ENCODE data around the gene MEGF6.

MEGF6 gene

DNA sequence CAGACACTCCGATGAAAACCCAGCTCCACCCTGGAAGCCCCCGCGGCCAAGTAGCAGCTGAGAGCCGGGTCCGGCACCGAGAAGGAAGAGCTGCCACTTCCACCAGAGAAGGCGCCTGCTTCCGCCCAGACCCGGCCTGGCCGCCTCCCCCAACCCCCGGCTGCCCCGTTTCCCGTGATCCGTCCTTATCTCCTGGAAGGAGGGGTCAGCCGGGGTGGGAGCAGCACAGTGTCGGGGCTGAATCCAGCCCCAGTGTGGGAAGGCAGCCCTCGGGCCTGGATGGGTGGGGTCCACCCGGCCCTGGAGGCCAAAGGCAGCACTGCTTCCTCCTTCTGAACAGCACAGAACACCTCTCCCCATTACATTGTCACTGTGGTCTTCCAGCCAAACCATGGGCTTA lies 69.4 kb downstream of the MEGF6 start:
- TF ChIP-seq ZFX (IDR thresholded peaks at IDR 0.05) (no peak), CTCF (conservative IDR thresholded peaks at IDR 0.05) (no peak)
- no peak overlapping the region for H3K27ac ChIP-seq

DNA sequence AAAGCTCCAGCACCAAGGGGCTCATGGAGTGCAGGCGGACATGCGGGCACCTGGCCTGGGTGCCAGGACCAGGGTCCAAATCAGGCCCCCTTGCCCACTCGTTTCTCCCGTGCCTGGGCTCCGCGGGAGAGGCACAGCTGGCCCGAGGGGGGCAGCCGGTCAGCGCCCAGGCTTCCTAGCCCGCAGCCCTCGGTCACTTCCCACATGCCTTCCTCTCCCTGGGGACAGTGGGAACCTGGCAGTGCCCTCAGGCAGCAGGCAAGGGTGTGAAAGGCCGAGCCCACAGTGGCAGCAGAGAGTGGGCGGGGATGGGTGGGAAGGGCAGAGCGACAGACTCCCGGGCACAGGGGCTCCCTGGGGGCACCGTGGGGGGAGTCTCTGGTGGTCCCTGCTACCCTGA lies 69.8 kb downstream of the MEGF6 start:
- TF ChIP-seq CTCF (conservative IDR thresholded peaks at IDR 0.05), result no peak
- H3K27ac ChIP-seq, result no peak overlapping the region

GRCh38 chr1:3540876-3541275 lies 70.4 kb downstream of the MEGF6 start:
- no peak for TF ChIP-seq ZFX (IDR thresholded peaks at IDR 0.05)
- no peak for TF ChIP-seq CTCF (conservative IDR thresholded peaks at IDR 0.05)
- H3K27ac ChIP-seq, result no peak overlapping the region

DNA sequence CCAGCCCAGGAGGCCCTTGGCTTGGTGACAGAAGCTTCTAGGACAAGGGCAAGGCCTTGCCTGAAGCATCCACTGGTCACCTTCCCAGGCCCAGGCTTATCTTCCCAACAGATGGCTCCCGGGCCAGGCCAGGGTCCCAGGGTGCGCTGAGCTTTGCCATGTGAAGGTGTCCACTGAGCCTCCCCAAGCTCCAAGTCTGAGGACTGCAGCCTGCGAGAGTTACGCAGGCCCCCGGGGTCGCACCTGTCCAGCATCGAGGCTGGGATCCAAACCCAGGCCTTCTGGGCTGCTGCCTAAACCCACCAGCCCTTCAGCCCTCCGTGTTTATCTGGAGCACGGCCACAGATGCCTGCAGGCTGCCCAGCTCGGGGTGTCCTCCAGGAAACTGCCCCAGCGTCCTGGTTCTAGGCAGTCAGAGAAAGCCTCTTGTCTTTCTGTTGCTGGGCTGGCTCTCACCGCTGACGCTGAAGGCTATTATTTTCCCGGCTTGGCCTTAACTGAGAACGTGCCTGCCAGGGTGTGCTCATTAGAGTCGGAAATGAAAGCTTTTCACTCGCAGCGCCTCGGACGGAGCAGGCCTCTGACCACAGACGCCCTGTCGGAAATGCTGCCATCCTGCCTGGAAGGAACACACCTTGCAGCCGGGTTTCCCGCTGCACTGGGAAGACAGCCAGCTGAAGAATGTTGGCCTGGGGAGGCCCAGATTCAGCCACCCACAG lies 71.4 kb downstream of the MEGF6 start:
- TF ChIP-seq ZFX (IDR thresholded peaks at IDR 0.05) (no peak), CTCF (conservative IDR thresholded peaks at IDR 0.05) (no peak)
- H3K27ac ChIP-seq, result no peak overlapping the region

DNA sequence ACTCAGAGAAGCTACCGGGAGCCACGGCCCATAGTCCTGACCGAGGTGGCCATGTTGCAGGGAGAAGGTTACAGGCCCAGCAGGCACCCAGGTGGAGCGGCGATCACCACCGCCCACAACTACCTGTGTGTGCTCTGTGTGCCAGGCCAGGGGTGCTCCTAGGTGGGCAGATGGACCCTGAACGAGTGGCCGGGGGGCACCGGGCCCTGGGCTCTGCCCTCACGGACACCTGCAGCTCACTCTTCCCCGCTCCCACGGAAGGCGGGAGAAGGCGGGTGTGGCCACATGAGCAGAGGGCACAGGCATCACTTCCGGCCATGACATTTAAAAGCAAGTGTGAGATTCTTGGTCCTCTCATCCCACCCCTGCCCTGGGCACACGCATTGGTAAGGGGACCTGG lies 73.9 kb downstream of the MEGF6 start:
- TF ChIP-seq CTCF (conservative IDR thresholded peaks at IDR 0.05), result no peak
- H3K27ac ChIP-seq, result no peak overlapping the region

GRCh38 chr1:3536420-3537195 lies 74.7 kb downstream of the MEGF6 start:
- TF ChIP-seq ZFX (IDR thresholded peaks at IDR 0.05), result no peak
- no peak for TF ChIP-seq CTCF (conservative IDR thresholded peaks at IDR 0.05)
- H3K27ac ChIP-seq, result no peak overlapping the region

GRCh38 chr1:3535732-3536131 lies 75.6 kb downstream of the MEGF6 start:
- no peak overlapping the region for H3K27ac ChIP-seq
- TF ChIP-seq CTCF (conservative IDR thresholded peaks at IDR 0.05) (no peak), ZFX (IDR thresholded peaks at IDR 0.05) (no peak)
